ENCODE results near the gene UNC13D. TPM values are rescaled to one million over a fixed set of nuclear protein-coding genes. Genes with fewer than 3 reads are reported as not detected.
"Not testable (repeated sequence)": the region's sequence is repeated elsewhere in the genome, so short reads cannot be mapped to it uniquely, and the experiment has no call there.

UNC13D gene
- total and polyA plus RNA-seq, 11 donors, result 2.1 to 28.5 (median 5.8) TPM

DNA sequence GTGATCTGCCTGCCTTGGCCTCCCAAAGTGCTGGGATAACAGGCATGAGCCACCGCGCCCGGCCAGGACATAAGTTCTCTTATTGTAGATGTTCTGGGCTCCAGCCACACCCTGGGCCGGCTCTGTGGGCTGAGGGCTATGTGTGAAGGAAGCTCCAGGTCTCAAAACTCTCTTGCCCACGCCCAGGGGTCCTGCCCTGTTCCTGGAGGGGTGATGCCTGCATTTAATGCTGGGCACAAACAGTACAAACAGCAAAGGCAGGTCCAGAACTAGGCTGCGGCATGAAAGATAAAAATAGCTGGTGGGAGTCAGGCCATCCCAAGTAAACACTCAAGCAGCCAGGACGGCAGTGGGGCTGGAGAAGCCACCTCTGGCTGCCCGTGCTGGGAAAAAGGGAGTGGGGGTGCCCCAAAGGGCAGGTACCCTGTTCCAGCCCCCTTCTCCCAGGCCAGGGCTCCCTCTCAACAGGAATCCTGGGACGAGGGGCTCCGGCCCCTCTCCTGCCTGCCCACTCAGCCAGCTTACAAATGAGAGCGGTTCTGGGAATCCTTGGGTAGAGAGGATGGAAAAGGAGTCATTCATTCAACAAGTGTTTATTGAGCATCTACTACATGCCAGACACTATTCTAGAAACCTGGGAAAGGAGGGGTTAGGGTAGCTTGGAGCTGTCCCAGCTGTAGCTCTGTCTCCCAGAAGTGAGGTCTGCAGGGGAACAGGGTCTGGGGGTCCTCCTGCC is 29.6 kb upstream of the UNC13D start:
- DNase-seq, result no peak

DNA sequence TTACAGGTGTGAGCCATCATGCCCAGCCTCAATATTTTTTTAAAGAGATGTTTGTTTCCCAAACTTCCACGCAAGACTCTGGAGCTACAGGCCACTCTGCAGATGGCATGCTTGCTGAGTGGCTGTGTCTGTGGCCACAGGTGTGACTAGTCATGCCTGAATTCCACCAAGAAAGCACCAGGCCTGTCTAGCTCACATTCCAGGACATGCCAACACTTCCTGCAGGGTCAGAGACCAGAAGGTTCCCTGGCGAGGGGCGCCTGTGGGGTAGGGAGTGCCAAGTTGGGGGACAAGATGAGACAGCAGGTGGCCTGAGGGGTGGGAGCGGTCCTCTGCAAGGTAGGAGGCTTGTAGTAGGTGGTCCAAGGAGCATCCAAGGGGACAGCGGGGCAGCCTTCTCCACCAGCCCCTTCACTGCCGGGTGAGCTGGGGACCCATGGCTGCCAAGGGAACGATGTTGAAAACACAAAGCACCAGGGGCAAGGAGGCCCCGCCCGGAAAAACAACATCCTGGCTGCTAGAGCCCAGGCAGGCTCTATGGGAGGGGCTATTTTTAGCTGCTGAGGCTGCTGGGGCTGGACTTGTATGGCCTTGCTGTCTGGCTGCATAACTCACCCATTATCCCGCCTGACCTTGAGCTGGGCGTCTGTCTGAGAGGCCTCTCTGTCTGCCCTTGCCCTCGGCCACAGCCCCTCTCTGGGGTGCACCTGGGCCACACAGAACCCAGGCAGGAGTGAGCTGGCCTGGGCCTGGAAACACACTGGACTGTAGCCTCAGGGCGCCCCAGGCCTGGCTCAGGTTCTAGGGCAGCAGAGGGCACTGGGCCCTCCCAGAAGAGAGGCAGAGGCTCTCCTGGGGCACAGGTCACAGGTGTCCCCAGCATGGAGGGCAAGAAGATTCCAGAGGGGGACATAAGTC is 28.5 kb upstream of the UNC13D start:
- H3K4me1 ChIP-seq, result peaks cover 17 to 88% (median 59%) of the 10 kb centered on the region in 12 donors
- intact Hi-C loops (cut with DNase I), result loop anchor here in 4 of 10 donors (1.0 to 10.0 kb wide), 3 partner anchors 17 to 98 kb away; partner anchors contain the start of genes UNK (in 1 of the 4) and WBP2 (in 1 of the 4)
- ATAC-seq (peak; percentile 55 to 77 (median 66)), DNase-seq (peak; percentile 86 to 95 (median 90))
- peak in 1 of 2 donors; percentile 56 for TF ChIP-seq POLR2A (IDR thresholded peaks at IDR 0.05)
- TF ChIP-seq, protein P1, sequence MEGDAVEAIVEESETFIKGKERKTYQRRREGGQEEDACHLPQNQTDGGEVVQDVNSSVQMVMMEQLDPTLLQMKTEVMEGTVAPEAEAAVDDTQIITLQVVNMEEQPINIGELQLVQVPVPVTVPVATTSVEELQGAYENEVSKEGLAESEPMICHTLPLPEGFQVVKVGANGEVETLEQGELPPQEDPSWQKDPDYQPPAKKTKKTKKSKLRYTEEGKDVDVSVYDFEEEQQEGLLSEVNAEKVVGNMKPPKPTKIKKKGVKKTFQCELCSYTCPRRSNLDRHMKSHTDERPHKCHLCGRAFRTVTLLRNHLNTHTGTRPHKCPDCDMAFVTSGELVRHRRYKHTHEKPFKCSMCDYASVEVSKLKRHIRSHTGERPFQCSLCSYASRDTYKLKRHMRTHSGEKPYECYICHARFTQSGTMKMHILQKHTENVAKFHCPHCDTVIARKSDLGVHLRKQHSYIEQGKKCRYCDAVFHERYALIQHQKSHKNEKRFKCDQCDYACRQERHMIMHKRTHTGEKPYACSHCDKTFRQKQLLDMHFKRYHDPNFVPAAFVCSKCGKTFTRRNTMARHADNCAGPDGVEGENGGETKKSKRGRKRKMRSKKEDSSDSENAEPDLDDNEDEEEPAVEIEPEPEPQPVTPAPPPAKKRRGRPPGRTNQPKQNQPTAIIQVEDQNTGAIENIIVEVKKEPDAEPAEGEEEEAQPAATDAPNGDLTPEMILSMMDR (IDR thresholded peaks at IDR 0.05), result no peak
- H3K4me3 ChIP-seq, result no peak overlapping the region
- WGBS, 4 donors, result 26 to 33% (median 31%) methylated on average over 12 to 13 of the region's 13 CpGs
- peak overlapping the region; percentile 66 to 99 (median 92) for H3K27ac ChIP-seq
- H3K9me3 ChIP-seq, result no peaks in the 10 kb centered on the region
- no peaks in the 10 kb centered on the region for H3K27me3 ChIP-seq
- peaks cover 0 to 27% (median 22%) of the 10 kb centered on the region in 9 donors for H3K36me3 ChIP-seq

More for the DNA sequence above, 29.6 kb upstream of the UNC13D start:
- ATAC-seq, result peak in 1 of 4 donors; percentile 1
- H3K4me1 ChIP-seq, result peaks cover 17 to 87% (median 57%) of the 10 kb centered on the region in 12 donors
- no peaks in the 10 kb centered on the region for H3K9me3 ChIP-seq
- peak overlapping the region; percentile 66 to 99 (median 92) for H3K27ac ChIP-seq
- intact Hi-C loops (cut with DNase I), result loop anchor here in 3 of 10 donors (2.0 to 10.0 kb wide), 2 partner anchors 89 to 99 kb away; partner anchors contain the start of gene UNK (in 1 of the 3)
- 47 to 56% (median 52%) methylated on average over 11 of the region's 11 CpGs for WGBS, 4 donors
- no peaks in the 10 kb centered on the region for H3K27me3 ChIP-seq
- TF ChIP-seq, protein P1 (IDR thresholded peaks at IDR 0.05), result no peak
- no peak for TF ChIP-seq POLR2A (IDR thresholded peaks at IDR 0.05)
- H3K36me3 ChIP-seq, result peaks cover 0 to 27% (median 22%) of the 10 kb centered on the region in 9 donors
- no peak overlapping the region for H3K4me3 ChIP-seq

DNA sequence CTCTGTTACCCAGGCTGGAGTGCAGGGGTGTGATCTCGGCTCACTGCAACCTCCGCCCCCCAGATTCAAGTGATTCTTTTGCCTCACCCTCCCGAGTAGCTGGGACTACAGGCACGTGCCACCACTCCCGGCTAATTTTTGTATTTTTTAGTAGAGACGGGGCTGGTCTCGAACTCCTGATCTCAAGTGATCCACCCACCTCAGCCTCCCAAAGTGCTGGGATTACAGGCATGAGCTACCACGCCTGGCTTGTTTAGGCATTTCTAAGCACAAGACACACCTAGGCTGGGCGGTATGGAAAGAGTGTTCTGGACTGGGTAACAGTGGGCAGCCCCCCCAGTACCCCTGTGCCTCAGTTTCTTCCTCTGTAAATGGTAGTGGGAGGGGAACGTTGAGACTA is 26.0 kb upstream of the UNC13D start:
- not testable (repeated sequence) for ATAC-seq, DNase-seq, H3K27me3 ChIP-seq, H3K9me3 ChIP-seq
- peak overlapping the region; percentile 37 to 93 (median 82) for H3K27ac ChIP-seq
- peak overlapping the region in 5 of 12 donors; percentile 2 to 37 (median 28) for H3K4me3 ChIP-seq
- intact Hi-C loops (cut with DNase I), result loop anchor here in 2 of 10 donors (10.0 kb wide), 1 partner anchor 95 kb away; a partner anchor contains a TSS
- peaks cover 0 to 18% (median 16%) of the 10 kb centered on the region in 9 donors for H3K36me3 ChIP-seq
- H3K4me1 ChIP-seq, result peaks cover 7 to 69% (median 43%) of the 10 kb centered on the region in 12 donors
- 63 to 75% (median 73%) methylated on average over 10 of the region's 10 CpGs for WGBS, 4 donors

Data from heart left ventricle (tissue), 16 donors.